ENCODE results near the gene PPP1R12C. TPM values are rescaled to one million over a fixed set of nuclear protein-coding genes. Genes with fewer than 3 reads are reported as not detected.

The PPP1R12C gene
- total RNA-seq, 1 donor from 2014 or later, result 120 TPM

- no peaks in the 10 kb centered on the region for H3K4me1 ChIP-seq
- no peaks in the 10 kb centered on the region for H3K9me3 ChIP-seq
- intact Hi-C loops (cut with DNase I), result no loop called here
- no peak overlapping the region for H3K4me3 ChIP-seq
- H3K27ac ChIP-seq, result no peak overlapping the region
- DNase-seq (no peak), ATAC-seq (no peak)
- TF ChIP-seq CTCF (IDR thresholded peaks at IDR 0.05), result no peak
- H3K27me3 ChIP-seq, result peaks cover 40% of the 10 kb centered on the region
- H3K36me3 ChIP-seq, result no peaks in the 10 kb centered on the region
Observed at GRCh38 chr19:55137915-55138314, 20.5 kb upstream of the PPP1R12C start.

- no peak overlapping the region for H3K4me3 ChIP-seq
- H3K4me1 ChIP-seq, result no peaks in the 10 kb centered on the region
- no peak overlapping the region for H3K27ac ChIP-seq
- no peak for TF ChIP-seq CTCF (IDR thresholded peaks at IDR 0.05)
- peaks cover 38% of the 10 kb centered on the region for H3K27me3 ChIP-seq
- DNase-seq (no peak), ATAC-seq (no peak)
- H3K36me3 ChIP-seq, result no peaks in the 10 kb centered on the region
- intact Hi-C loops (cut with DNase I), result no loop called here
- H3K9me3 ChIP-seq, result no peaks in the 10 kb centered on the region
Observed at GRCh38 chr19:55136399-55137102, 19.1 kb upstream of the PPP1R12C start.

GRCh38 chr19:55134736-55135135 lies 17.3 kb upstream of the PPP1R12C start:
- intact Hi-C loops (cut with DNase I), result no loop called here
- DNase-seq (no peak), ATAC-seq (no peak)
- H3K4me3 ChIP-seq, result no peak overlapping the region
- no peaks in the 10 kb centered on the region for H3K36me3 ChIP-seq
- no peaks in the 10 kb centered on the region for H3K4me1 ChIP-seq
- TF ChIP-seq CTCF (IDR thresholded peaks at IDR 0.05), result no peak
- no peak overlapping the region for H3K27ac ChIP-seq
- H3K9me3 ChIP-seq, result no peaks in the 10 kb centered on the region
- peaks cover 26% of the 10 kb centered on the region for H3K27me3 ChIP-seq

- Histone ChIP-seq H3K27ac (no peak overlapping the region), H3K36me3 (no peaks in the 10 kb centered on the region), H3K27me3 (peaks cover 26% of the 10 kb centered on the region), H3K4me3 (no peak overlapping the region), H3K9me3 (no peaks in the 10 kb centered on the region), H3K4me1 (no peaks in the 10 kb centered on the region)
- ATAC-seq (peak; percentile 43), DNase-seq (no peak)
- no peak for TF ChIP-seq CTCF (IDR thresholded peaks at IDR 0.05)
- intact Hi-C loops (cut with DNase I), result no loop called here
Observed at GRCh38 chr19:55133639-55134444, 16.4 kb upstream of the PPP1R12C start.

GRCh38 chr19:55132453-55133129 lies 15.2 kb upstream of the PPP1R12C start:
- intact Hi-C loops (cut with DNase I), result no loop called here
- Histone ChIP-seq H3K27ac (no peak overlapping the region), H3K36me3 (no peaks in the 10 kb centered on the region), H3K9me3 (no peaks in the 10 kb centered on the region), H3K4me1 (no peaks in the 10 kb centered on the region), H3K27me3 (peaks cover 26% of the 10 kb centered on the region), H3K4me3 (no peak overlapping the region)
- ATAC-seq (peak; percentile 52), DNase-seq (no peak)
- no peak for TF ChIP-seq CTCF (IDR thresholded peaks at IDR 0.05)

Data from upper lobe of right lung (tissue), 1 donor.